Omental fat pad (tissue), 4 donors: ENCODE data around the gene CMTR1. TPM values are rescaled to one million over a fixed set of nuclear protein-coding genes. Genes with fewer than 3 reads are reported as not detected.

Experiments
- ATAC-seq: fragments of 150-250 bp; one replicate; pipeline ENCODE4 v1.9.1; 2016; ENCODE audit warnings: mild to moderate bottlenecking, moderate library complexity; ENCODE audit not compliant: low FRiP score
- DNase-seq: peaks from one replicate; pipeline ENCODE4 v3.0.0-alpha.2; 2019; ENCODE audit warnings: low spot score
- total RNA-seq, 4 donors: library from RNA; depleted of rRNA; stranded (reverse); fragments of >200 nt; gene quantifications; one replicate each; pipeline ENCODE4 v1.1.0, GENCODE V29; 2016
- TF ChIP-seq, protein P1 (sequence below), 3 donors: fragments of 450-650 bp; IDR thresholded peaks; one replicate each; pipeline ENCODE4 v1.5.1; 2016 to 2017; ENCODE audit warnings: antibody characterized with exemption in 3 of 3, mild to moderate bottlenecking in 3 of 3, moderate library complexity in 2 of 3

The CMTR1 gene
- total RNA-seq, 4 donors from 2014 or later: 22.5 to 34.5 (median 28.5) TPM

DNA sequence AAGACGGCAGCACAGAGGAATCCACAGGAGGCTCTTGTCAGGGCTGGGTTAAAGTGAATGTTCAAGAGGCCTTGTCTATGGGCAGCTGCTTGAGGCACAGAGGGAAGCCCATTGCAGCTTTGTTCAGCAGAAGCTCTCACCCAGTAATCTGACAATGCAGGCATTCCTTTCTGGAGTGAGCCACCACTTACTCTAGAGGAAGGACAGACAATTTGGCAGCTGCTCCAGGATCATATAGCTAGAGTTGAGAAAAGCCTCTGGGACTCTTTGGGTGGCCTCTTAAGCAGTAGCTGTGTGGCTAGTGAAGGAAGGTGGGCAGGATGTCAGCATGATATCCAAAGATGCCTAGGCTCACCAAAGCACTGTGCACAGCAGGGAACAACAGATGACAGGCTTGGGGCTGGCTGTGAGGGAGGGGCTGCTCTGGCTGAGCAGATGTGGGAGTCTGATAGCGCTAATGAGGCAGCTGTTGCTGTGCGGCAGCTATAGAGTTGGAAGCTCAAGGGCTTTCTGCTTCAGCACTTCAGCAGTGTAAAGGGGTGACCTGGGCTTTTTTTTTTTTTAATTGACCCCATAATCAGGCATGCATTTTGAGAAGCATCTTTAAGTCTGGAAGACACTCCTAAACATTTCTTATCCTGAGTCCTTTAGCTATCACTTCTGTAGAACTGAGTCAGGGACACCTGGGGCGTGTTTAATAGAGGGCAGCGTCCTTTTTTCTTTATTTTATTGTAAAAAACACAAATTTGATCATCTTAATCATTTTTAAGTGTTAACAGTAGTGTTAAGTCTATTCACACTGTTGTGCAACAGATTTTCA is 27.2 kb downstream of the CMTR1 start:
- TF ChIP-seq, protein P1, sequence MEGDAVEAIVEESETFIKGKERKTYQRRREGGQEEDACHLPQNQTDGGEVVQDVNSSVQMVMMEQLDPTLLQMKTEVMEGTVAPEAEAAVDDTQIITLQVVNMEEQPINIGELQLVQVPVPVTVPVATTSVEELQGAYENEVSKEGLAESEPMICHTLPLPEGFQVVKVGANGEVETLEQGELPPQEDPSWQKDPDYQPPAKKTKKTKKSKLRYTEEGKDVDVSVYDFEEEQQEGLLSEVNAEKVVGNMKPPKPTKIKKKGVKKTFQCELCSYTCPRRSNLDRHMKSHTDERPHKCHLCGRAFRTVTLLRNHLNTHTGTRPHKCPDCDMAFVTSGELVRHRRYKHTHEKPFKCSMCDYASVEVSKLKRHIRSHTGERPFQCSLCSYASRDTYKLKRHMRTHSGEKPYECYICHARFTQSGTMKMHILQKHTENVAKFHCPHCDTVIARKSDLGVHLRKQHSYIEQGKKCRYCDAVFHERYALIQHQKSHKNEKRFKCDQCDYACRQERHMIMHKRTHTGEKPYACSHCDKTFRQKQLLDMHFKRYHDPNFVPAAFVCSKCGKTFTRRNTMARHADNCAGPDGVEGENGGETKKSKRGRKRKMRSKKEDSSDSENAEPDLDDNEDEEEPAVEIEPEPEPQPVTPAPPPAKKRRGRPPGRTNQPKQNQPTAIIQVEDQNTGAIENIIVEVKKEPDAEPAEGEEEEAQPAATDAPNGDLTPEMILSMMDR (IDR thresholded peaks at IDR 0.05): no peak
- no peak for ATAC-seq

DNA sequence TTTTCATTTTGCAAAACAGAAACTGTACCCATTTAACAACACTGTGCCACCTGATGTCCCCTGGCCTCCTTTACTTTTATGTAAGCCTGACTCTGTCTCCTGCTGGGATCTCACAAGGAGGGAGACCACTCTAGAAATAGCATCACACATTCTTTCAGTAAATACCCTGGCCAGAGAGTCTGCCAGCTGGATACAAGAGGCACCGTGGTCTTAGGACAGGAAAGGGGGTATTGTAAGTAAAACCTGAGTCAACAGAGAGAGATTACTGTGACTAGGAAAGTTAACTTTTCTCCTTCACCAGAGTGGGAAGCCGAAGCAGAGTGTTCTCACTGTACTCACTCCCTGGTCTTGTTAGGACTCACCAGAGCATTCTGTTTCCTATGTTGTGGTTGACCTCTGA is 27.8 kb downstream of the CMTR1 start:
- ATAC-seq (no peak), DNase-seq (no peak)
- TF ChIP-seq, protein P1 (IDR thresholded peaks at IDR 0.05): no peak

More for the DNA sequence above, 27.2 kb downstream of the CMTR1 start:
- DNase-seq: no peak

DNA sequence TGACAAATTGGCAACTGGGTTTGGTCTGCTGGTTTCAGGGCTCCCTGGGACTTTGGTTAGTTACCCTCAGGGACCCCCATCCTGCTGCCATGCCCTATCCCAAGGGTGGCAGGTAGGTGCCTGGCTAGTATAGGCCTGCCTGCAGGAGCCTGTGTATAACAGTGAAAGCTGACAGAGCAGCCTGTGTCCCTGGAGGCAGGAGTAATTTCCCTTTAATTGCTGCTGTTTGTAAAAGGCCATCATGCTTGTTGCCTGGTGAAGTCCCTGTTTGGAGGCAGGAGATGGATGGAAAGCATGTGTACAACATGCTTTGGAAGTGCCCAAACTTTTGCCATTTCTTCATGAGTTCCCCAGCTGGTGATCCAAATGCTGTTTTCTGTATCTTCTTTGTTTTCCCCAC is 30.1 kb downstream of the CMTR1 start:
- TF ChIP-seq, protein P1 (IDR thresholded peaks at IDR 0.05): no peak
- no peak for ATAC-seq
- no peak for DNase-seq

DNA sequence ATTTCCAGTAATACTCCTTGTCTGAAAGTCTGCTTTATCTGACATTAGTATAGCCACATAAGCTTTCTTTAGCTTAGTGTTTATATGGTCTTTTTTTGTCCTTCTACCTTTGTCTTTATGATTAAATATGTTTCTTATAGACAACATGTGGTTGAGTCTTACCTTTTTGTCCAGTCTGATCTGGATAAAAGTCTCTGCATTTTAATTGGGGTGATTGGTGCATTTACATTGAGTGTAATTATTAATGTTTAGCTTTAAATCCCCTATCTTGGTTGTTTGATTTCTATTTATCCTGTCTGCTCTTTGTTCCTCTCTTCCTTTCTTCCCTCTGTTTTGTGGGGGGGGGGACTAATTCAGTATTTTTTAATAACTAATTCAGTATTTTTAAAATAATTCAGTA is 34.7 kb downstream of the CMTR1 start:
- TF ChIP-seq, protein P1 (IDR thresholded peaks at IDR 0.05): no peak
- no peak for ATAC-seq
- DNase-seq: no peak

DNA sequence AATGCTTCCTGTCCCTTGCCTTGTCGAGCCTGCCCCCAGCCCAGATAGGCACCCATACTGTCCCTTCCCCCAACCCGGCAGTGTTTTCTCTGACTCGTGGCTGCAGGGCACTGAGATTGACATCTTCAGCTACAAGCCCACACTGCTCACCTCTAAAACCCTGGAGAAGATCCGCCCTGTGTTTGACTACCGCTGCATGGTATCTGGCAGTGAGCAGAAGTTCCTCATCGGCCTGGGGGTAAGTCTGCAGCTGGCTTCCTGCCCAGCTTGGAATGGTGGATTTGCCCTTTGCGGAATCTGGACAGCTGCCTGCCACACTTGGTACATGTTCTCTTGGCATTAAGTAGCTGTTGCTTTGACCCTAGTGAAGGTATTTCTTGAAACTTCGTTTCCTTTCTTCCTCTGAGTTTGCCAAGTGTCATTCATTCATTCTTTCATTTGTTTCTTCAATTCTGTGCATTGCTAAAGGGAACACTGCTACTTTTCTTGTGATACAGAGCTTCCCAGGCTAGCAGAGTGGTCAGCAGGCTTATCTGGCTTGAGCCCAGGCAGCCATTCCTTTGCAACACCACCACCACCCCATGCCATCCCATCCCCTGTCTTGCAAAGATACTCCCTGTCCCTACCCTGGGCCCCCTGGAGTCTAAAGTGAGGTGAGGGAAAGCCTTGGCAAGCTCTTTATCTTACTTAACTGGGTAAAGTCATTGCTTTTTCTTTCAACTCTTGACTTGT is 40.5 kb downstream of the CMTR1 start:
- DNase-seq: no peak
- peak; percentile 87 for ATAC-seq

DNA sequence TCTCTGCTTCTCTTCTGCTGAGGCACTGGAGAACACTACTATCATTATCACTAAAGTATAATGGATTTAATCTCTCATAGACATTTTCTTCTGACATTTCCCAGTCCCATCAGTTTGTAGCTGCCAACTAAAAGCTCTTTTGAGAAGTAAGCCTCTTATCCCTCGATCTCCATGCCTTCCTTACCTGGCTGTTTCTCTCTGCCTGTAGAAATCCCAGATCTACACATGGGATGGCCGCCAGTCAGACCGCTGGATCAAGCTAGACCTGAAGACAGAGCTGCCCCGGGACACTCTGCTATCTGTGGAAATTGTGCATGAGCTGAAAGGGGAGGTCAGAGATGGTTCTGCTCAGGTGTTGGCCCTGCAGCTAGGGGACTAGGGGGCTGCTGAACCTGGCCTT is 41.3 kb downstream of the CMTR1 start:
- DNase-seq: no peak
- ATAC-seq: no peak
- TF ChIP-seq, protein P1 (IDR thresholded peaks at IDR 0.05): no peak

More for the DNA sequence above, 40.5 kb downstream of the CMTR1 start:
- TF ChIP-seq, protein P1 (IDR thresholded peaks at IDR 0.05): no peak
